HEK293 (cell line): ENCODE measurements around the gene IFI30.
A peak's percentile ranks its signal among the peaks of the same experiment; 100 is the strongest.

ENCODE experiments used
- BCL6B ChIP-seq: fragments of 450-650 bp; formaldehyde crosslinking; IDR thresholded peaks from 2 replicates; pipeline ENCODE4 v1.5.1; 2017; ENCODE audit warnings: missing biosample characterization, missing genetic modification characterization
- EGR2 ChIP-seq: fragments of 450-650 bp; formaldehyde crosslinking; IDR thresholded peaks from 2 replicates; pipeline ENCODE4 v1.5.1; 2016; ENCODE audit warnings: low read depth, missing biosample characterization, missing genetic modification characterization
- MEIS1 ChIP-seq: sonication (generic); formaldehyde crosslinking; IDR thresholded peaks from 2 replicates; pipeline ENCODE4 v1.8.1; 2022; ENCODE audit warnings: missing genetic modification reagents, mild to moderate bottlenecking, borderline replicate concordance
- MZF1 ChIP-seq: fragments of 450-650 bp; formaldehyde crosslinking; IDR thresholded peaks from 2 replicates; pipeline ENCODE4 v1.5.1; 2017; ENCODE audit warnings: missing biosample characterization, missing genetic modification characterization, borderline replicate concordance
- PRDM1 ChIP-seq: fragments of 450-650 bp; formaldehyde crosslinking; IDR thresholded peaks from 2 replicates; pipeline ENCODE4; 2016; ENCODE audit warnings: missing biosample characterization, missing genetic modification characterization
- SP2 ChIP-seq: fragments of 450-650 bp; formaldehyde crosslinking; IDR thresholded peaks from 2 replicates; pipeline ENCODE4 v1.5.1; 2016; ENCODE audit warnings: missing biosample characterization, missing genetic modification characterization
- WT1 ChIP-seq: fragments of 450-650 bp; formaldehyde crosslinking; IDR thresholded peaks from 2 replicates; pipeline ENCODE4 v1.5.1; 2016; ENCODE audit warnings: missing biosample characterization, missing genetic modification characterization
- ZBTB10 ChIP-seq: fragments of 450-650 bp; formaldehyde crosslinking; IDR thresholded peaks from 2 replicates; pipeline ENCODE4 v1.5.1; 2016; ENCODE audit warnings: missing biosample characterization, missing genetic modification characterization
- ZBTB17 ChIP-seq: fragments of 450-650 bp; formaldehyde crosslinking; IDR thresholded peaks from 2 replicates; pipeline ENCODE4 v1.5.1; 2016; ENCODE audit warnings: missing biosample characterization, missing genetic modification characterization
- ZBTB44 ChIP-seq: fragments of 450-650 bp; IDR thresholded peaks from 2 replicates; pipeline ENCODE4 v1.5.1; 2018; ENCODE audit warnings: missing biosample characterization, mild to moderate bottlenecking, missing genetic modification characterization
- ZBTB8A ChIP-seq: fragments of 450-650 bp; formaldehyde crosslinking; IDR thresholded peaks from 2 replicates; pipeline ENCODE4 v1.5.1; 2016; ENCODE audit warnings: missing biosample characterization, missing genetic modification characterization
- ZFP37 ChIP-seq: fragments of 450-650 bp; formaldehyde crosslinking; IDR thresholded peaks from 2 replicates; pipeline ENCODE4 v1.5.1; 2016; ENCODE audit warnings: missing biosample characterization, missing genetic modification characterization
- ZFP69B ChIP-seq: fragments of 450-650 bp; formaldehyde crosslinking; IDR thresholded peaks from 2 replicates; pipeline ENCODE4 v1.5.1; 2016; ENCODE audit warnings: missing biosample characterization, missing genetic modification characterization
- ZNF133 ChIP-seq: fragments of 450-650 bp; formaldehyde crosslinking; IDR thresholded peaks from 2 replicates; pipeline ENCODE4 v1.5.1; 2016; ENCODE audit warnings: missing biosample characterization, missing genetic modification characterization
- ZNF169 ChIP-seq: fragments of 450-650 bp; formaldehyde crosslinking; IDR thresholded peaks from 2 replicates; pipeline ENCODE4 v1.5.1; 2016; ENCODE audit warnings: missing biosample characterization, missing genetic modification characterization
- ZNF335 ChIP-seq: fragments of 450-650 bp; formaldehyde crosslinking; conservative IDR thresholded peaks from 2 replicates; pipeline ENCODE4 v1.5.1; 2016; ENCODE audit warnings: missing biosample characterization, missing genetic modification characterization
- ZNF362 ChIP-seq: fragments of 450-650 bp; formaldehyde crosslinking; IDR thresholded peaks from 2 replicates; pipeline ENCODE4 v1.5.1; 2016; ENCODE audit warnings: missing biosample characterization, missing genetic modification characterization
- ZNF501 ChIP-seq: fragments of 450-650 bp; formaldehyde crosslinking; IDR thresholded peaks from 2 replicates; pipeline ENCODE4 v1.5.1; 2016; ENCODE audit warnings: missing biosample characterization, missing genetic modification characterization
- ZNF629 ChIP-seq: fragments of 450-650 bp; formaldehyde crosslinking; IDR thresholded peaks from 2 replicates; pipeline ENCODE4 v1.5.1; 2017; ENCODE audit warnings: missing biosample characterization, missing genetic modification characterization
- TF ChIP-seq, protein P1 (sequence below): fragments of 450-650 bp; formaldehyde crosslinking; IDR thresholded peaks from 2 replicates; pipeline ENCODE4 v1.5.1; 2016; ENCODE audit warnings: missing biosample characterization, missing genetic modification characterization
- TF ChIP-seq, protein P2 (sequence below): fragments of 450-650 bp; formaldehyde crosslinking; IDR thresholded peaks from 2 replicates; pipeline ENCODE4 v1.5.1; 2016; ENCODE audit warnings: missing biosample characterization, missing genetic modification characterization

Gene IFI30

DNA sequence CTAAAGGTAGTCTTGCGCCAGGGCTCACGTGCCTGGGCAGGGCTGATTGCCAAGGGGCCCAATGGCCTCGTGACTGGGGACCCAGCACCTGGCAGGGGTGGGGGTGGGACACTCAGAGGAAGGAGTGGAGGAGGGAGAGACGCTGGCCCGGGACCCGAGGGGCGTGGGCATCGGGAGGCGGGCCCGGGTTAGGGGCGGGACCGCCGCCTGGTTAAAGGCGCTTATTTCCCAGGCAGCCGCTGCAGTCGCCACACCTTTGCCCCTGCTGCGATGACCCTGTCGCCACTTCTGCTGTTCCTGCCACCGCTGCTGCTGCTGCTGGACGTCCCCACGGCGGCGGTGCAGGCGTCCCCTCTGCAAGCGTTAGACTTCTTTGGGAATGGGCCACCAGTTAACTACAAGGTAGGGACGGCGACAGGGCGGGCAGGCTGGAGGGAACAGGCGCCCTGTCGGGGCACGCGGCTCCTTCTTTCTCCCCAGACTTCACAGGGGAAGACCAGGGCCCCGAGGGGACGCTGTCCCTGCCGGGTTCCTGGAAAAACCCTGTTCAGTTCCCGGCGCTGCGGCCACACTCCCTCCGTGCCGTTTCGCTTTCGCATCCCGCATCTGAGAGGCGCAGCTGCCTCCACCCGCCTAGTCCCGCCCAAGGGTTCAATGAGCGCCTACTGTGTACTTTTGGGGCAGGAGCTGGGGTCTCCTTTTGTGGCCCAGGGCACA is at the start of gene IFI30 (continued):
- 0 out of 2 replicates have a peak, but pooled peaks have one; percentile 26 for TF ChIP-seq ZBTB44 (tag by site-specific recombination)
- peak; percentile 36; the same call in 1 of the 2 replicates for TF ChIP-seq ZNF501 (tag by site-specific recombination)
- peak; percentile 33; the same call in 1 of the 2 replicates for TF ChIP-seq WT1
- no peak for TF ChIP-seq ZNF362 (tag by site-specific recombination)
- TF ChIP-seq ZBTB10 (tag by site-specific recombination): peak; percentile 84
- peak; percentile 75; the same call in 1 of the 2 replicates for TF ChIP-seq ZNF629 (tag by site-specific recombination)
- 0 out of 2 replicates have a peak, but pooled peaks have one; percentile 18 for TF ChIP-seq ZNF133 (tag by site-specific recombination)
- TF ChIP-seq SP2 (tag by site-specific recombination): peak; percentile 93
- TF ChIP-seq MZF1 (tag by site-specific recombination): no peak
- TF ChIP-seq, protein P1, sequence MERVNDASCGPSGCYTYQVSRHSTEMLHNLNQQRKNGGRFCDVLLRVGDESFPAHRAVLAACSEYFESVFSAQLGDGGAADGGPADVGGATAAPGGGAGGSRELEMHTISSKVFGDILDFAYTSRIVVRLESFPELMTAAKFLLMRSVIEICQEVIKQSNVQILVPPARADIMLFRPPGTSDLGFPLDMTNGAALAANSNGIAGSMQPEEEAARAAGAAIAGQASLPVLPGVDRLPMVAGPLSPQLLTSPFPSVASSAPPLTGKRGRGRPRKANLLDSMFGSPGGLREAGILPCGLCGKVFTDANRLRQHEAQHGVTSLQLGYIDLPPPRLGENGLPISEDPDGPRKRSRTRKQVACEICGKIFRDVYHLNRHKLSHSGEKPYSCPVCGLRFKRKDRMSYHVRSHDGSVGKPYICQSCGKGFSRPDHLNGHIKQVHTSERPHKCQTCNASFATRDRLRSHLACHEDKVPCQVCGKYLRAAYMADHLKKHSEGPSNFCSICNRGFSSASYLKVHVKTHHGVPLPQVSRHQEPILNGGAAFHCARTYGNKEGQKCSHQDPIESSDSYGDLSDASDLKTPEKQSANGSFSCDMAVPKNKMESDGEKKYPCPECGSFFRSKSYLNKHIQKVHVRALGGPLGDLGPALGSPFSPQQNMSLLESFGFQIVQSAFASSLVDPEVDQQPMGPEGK: peak; percentile 96
- TF ChIP-seq ZFP37: peak; percentile 40; the same call in 1 of the 2 replicates
- peak; percentile 65 for TF ChIP-seq EGR2 (tag by site-specific recombination)
- no peak for TF ChIP-seq MEIS1 (CRISPR knock-in tag)
- no peak for TF ChIP-seq PRDM1 (tag by site-specific recombination)
- peak; percentile 5; the same call in 1 of the 2 replicates for TF ChIP-seq ZBTB17
- no peak for TF ChIP-seq BCL6B (tag by site-specific recombination)
- peak; percentile 98 for TF ChIP-seq ZBTB8A (tag by site-specific recombination)
- TF ChIP-seq ZFP69B (tag by site-specific recombination): peak; percentile 63; the same call in 1 of the 2 replicates
- TF ChIP-seq ZNF169: no peak
- TF ChIP-seq ZNF335 (tag by site-specific recombination): peak; percentile 99
- TF ChIP-seq, protein P2, sequence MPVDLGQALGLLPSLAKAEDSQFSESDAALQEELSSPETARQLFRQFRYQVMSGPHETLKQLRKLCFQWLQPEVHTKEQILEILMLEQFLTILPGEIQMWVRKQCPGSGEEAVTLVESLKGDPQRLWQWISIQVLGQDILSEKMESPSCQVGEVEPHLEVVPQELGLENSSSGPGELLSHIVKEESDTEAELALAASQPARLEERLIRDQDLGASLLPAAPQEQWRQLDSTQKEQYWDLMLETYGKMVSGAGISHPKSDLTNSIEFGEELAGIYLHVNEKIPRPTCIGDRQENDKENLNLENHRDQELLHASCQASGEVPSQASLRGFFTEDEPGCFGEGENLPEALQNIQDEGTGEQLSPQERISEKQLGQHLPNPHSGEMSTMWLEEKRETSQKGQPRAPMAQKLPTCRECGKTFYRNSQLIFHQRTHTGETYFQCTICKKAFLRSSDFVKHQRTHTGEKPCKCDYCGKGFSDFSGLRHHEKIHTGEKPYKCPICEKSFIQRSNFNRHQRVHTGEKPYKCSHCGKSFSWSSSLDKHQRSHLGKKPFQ (tag by site-specific recombination): no peak
